LHCN-M2 (cell line): ENCODE data around the gene LGALS4. TPM values are rescaled to one million over a fixed set of nuclear protein-coding genes. Genes with fewer than 3 reads are reported as not detected.
"Not testable (repeated sequence)": the region's sequence is repeated elsewhere in the genome, so short reads cannot be mapped to it uniquely, and the experiment has no call there.

Experiments
- DNase-seq: peaks from one replicate; pipeline ENCODE4 v3.0.0-alpha.2; 2012; ENCODE audit warnings: low read depth
- total RNA-seq: library from RNA; depleted of rRNA; stranded (reverse); fragments of >200 nt; gene quantifications from 2 replicates; pipeline ENCODE4 v1.2.3, GENCODE V29; 2014

LGALS4 gene
- total RNA-seq, 1 experiment from 2014 or later = not detected

DNA sequence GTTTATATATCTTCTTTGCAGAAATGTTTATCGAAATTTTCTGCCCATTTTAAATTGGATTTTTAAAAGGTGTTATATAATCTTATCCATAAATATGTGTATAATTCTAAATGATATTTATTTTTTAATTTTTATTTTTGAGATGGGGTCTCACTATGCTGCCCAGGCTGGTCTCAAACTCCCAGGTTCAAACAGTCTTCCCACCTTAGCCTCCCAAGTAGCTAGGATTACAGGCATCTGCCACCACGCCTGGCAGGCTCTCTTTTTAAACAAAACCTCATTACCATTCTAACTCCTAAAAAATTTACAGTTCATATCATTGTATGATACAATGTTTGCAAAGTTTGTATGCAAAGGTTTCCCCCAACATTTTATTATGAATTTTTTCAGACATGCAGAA, 16.6 kb downstream of the LGALS4 start:
- no peak for DNase-seq

DNA sequence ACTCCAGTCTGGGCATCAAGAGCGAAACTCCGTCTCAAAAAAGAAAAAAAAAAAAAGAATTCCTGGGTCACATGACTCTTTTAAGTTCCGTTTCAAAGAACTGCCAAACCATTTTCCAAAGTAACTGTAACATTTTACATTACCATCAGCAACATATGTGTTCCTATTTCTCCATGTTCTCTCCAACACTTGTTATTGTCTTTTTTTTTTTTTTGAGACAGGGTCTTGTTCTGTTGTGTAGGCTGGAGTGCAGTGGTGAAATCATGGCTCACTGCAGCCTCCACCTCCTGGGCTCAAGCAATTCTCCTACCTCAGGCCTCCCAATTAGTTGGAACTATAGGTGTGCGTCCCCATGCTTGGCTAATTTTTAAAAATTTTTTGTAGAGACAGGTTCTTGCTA, 17.2 kb downstream of the LGALS4 start:
- DNase-seq = no peak

DNA sequence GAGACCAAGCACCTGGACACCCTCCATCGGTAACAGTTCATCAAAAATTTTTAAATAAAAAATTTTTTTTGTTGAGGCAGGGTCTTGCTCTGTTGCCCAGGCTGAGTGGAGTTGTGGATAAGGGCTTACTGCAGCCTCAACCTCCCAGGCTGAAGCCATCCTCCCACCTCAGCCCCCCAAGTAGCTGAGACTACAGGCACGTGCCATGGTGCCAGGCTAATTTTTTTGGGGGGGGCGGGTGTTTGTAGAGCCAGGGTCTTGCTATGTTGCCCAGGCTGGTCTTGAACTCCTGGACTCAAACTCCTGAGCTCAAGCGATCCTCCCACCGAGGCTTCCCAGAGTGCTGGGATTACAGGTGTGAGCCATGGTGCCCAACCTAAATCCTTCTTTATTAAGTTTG, 19.1 kb downstream of the LGALS4 start:
- DNase-seq = no peak

DNA sequence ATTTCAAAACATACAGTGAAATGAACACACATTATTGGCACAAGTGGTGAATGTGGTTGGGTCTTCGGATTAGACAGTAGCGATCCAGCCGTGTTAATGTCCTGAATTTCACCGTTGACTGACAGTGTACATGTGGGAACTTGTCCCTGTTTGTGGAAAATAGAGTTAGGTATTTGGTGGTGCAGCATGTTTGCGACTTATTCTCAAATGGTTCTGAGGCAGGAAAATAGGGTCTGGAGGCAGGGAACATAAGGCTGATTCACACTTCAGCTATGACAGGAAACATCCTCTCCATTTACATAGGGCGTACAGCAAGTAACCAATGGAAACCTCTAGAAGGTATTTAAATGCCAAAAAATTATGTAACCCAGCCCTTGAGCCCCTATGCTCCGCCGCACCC, 19.6 kb downstream of the LGALS4 start:
- peak; percentile 26 for DNase-seq

DNA sequence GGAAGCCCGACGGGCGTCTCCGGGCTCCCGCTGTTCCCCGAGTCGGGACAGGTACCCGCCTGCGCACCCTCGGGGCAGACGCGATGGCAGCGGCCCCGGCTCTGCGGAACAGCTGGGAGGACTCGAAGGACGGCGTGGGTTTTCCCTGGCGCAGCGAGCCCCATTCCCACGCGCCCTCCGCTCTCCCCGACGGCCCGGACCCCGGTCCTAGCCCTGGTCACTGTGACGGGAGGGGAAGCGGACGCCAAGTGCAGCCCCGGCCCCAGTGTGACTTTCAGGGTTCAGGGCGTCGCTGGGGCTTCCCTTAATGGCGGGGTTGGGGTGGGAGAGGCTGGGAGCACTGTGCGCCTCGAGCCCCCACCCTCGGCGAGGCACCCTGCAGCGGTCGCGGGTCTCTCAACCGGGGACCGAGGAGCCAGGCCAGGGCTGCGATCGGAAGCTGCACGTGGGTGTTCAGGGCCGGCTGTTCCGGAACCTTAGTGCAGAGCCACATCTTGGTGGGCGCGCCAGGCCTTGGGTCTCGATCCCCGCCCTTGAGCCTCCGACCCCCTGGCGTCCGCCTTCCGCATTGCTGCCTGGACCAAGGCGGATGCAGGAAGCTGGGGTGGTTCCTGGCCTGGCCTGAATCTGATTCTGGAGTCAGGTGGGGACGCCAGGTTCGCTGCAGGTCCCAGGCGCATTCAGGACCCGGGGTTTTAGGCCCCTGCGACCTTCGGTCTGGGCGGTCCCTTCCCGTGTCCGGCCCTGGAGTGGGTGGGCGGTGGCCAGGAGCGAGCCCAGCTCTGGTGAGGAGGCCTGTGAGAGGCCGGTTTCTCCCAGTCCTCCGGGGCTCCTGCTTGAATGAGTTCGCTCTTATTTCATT, 20.3 kb downstream of the LGALS4 start:
- no peak for DNase-seq

DNA sequence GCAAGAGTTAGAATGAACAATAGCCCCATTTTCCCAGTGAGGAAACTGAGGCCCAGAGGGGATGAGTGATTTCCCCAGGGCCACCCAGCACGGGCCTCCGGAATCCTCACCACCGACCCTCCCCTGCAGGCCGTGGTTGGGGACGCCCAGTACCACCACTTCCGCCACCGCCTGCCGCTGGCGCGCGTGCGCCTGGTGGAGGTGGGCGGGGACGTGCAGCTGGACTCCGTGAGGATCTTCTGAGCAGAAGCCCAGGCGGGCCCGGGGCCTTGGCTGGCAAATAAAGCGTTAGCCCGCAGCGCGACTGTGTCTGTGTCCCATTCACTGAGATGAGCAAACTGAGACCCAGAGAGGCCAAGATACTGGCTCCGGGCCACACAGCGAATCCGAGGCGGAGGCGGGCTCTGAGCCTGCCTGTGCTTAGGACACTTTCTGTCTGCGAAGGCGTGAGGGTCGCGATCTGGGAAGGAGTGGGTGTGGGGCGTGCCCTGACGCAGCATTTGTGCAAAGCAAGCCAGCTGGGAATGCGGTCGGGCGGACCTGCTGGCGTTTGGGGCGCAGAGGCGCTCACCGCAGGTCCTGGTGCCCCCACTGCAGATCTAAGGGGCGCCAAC, 21.2 kb downstream of the LGALS4 start:
- not testable (repeated sequence) for DNase-seq

DNA sequence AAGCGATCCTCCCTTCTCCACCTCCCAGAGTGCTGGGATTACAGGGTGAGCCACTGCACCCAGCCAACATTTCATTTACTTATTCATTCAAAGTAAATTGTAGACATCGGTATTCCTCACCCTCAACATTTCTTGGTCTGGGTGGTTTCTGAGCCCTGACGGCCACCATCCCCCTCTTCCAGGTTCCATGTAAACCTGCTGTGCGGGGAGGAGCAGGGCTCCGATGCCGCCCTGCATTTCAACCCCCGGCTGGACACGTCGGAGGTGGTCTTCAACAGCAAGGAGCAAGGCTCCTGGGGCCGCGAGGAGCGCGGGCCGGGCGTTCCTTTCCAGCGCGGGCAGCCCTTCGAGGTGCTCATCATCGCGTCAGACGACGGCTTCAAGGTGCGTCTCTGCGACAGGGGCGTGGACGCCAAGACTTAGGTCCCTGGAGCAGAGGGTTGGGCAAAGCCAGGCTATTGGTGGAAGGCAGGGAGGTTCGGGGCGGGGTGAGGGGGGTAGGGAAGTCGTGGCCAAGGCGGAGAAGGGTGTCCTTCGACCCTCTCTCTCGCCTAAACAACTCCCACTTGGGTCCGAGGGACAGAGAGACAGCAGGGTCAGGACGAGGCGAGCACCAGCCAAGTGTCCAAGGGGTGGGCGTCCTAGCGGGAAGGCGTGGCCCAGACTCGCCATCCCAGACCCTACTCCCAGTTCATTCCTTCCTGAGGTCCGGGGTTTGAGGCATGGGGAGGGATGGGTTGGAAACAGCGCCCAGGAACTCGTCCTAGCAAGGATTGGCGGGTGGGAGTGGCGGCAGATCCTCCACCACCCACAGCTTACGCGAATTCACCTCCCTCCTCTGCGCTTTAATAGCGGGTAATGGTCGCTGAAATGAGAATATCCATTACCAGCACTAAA, 22.0 kb downstream of the LGALS4 start:
- DNase-seq = not testable (repeated sequence)

DNA sequence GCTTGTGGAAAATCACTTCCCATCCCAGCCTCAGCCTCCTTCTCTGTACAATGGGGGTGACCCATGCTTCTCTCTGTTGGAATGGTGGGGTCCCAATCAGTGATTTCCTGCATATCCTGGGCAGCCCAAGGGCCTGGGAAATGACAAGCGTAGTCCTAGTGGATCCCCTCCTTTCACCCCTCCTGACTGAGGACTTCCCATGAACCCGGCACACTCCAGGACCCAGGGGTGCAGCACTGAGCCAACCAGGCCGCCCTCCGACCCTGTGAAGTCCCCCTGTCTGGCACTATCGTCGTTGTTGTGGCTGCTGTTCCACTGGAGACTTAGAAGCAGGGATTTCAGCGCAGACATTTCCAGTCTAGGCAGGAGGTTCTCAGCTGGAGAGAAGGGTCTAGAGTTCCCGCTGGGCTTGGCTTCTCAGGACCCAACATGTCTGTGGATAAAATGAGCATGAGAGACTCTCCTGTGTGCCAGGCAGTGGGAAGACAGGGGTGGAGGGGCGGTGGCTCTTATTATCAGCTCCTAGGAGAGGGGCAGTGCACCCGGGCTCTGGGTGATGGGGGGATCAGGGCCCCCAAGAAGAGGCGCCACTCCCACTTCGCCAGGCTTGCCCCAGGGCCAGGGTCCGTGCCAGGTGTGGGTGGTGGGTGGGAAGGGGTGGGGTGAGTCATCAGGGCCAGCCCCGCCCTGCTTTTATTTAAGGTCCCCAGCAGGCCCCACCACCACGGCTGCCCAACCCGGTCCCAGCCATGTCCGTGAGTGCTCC, 24.1 kb downstream of the LGALS4 start, which contains the start of gene LGALS7B:
LGALS7B (plus strand) TSS at position 723 of the 766 bp plus-strand sequence; CDS start at position 750, 27 bp downstream.
- no peak for DNase-seq

DNA sequence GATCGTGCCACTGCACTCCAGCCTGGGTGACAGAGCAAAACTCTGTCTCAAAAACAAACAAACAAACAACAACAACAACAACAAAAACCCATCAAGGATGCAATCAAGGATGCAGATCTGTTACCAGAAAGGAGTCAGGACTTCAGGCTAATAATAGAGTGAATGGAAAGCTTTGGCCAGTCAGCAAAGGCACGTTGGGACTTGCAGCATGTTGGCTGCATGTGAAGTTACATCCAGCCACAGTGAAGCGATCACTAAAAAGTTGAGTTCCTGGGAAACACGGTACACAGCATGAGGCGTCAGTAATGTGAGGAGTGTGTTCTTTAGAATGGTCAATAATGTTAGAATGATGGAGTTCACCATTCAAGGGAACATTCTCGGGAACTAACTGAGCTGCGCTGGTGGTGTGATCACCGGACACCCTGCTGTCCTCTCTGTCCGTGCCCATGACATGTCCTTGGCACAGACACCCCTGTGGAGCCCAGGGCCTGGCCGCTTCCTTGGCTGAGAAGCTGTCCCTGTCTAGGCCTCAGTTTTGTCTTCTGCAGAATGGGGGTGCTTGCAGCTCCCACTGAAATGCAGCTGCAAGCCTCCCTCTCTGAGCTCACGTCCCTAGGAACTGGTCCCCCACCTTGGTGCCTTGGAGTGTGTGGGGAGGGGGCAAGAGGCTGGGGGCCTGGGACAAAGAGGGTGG, 26.0 kb downstream of the LGALS4 start:
- DNase-seq = no peak

DNA sequence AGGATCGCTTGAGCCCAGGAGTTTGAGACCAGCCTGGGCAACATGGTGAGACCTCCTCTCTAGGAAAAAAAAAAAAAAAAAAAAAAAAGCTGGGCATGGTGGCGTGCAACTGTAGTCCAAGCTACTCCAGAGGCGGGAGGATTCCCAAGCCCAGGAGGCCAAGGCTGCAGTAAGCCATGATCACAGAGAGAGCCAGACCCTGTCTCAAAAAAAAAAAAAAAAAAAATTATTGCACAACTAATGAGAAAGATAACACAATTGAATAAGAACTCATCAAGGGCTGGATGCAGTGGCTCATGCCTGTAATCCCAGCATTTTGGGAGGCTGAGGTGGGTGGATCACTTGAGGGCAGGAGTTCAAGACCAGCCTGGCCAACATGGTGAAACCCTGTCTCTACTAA, 26.7 kb downstream of the LGALS4 start:
- DNase-seq = not testable (repeated sequence)

DNA sequence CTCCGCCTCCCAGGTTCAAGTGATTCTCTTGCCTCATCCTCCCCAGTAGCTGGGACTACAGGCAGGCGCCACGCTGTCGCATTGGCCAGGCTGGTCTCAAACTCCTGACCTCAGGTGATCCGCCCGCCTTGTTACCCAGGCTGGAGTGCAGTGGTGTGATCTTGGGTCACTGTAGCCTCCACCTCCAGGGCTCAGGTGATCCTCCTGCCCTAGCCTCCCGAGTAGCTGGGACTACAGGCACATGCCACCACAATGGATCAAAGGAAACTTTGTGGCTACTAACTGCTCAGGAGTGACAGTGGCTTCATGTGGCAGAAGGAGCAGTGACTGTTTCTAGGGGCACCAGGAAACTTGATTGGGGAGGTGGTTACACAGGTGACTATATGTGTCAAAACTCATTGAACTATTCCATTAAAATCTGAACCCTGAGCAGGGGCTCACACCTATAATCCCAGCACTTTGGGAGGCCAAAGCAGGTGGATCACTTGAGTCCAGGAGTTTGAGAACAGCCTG, 27.5 kb downstream of the LGALS4 start:
- DNase-seq = no peak

DNA sequence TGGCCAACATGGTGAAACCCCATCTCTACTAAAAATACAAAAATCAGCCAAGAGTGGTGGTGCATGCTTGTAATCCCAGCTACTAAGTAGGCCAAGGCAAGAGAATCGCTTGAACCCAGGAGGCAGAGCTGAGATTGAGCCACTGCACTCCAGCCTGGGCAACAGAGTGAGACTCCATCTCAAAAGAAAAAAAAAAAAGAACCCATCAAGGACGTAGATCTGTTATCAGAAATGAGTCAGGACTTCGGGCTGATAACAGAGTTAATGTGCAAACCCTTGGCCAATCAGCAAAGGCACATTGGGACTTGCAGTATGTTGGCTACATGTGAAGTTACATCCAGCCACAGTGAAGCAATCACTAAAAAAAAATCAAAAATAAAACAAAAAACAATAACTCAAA, 28.5 kb downstream of the LGALS4 start:
- no peak for DNase-seq

DNA sequence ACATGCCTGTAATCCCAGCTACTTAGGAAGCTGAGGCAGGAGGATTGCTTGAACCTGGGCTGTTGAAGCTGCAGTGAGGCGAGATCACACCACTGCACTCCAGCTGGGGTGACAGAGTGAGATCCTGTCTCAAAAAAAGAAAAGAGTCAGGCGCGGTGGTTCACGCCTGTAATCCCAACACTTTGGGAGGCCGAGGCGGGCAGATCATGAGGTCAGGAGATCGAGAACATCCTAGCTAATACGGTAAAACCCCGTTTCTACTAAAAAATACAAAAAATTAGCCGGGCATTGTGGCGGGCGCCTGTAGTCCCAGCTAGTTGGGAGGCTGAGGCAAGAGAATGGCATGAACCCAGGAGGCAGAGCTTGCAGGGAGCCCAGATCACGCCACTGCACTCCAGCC, 30.5 kb downstream of the LGALS4 start:
- DNase-seq = not testable (repeated sequence)

DNA sequence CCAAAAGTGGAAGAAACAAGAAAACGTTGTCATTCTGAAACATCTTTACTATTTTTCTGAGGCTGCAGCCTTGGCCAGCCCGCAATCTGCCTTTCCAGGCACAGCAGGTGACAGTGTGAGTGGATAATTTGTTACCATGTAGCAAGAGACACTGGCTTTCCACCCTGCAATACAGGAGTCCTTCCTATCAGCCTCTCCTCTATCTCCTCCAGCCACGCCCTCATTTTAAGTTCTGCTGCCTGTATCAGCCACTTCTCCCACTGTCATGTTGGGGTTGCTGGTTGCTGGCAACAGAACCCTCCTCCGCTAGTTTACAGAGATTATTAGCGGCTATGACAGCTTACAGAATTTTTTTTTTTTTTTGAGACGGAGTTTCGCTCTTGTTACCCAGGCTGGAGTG, 31.7 kb downstream of the LGALS4 start:
- DNase-seq = no peak

DNA sequence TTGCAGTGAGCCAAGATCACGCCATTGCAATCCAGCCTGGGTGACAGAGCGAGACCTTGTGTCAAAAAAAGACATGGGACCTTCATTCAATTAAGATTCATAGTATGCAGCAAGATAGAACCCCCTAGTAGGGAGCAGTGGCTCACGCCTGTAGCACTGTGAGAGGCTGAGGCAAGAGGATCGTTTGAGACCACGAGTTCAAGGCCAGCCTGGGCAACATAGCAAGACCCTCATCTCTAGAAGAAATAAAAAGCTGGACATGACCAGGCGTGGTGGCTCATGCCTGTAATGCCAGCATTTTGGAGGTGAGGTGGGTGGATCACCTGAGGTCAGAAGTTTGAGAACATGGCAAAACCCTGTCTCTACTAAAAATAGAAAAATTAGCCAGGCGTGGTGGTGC, 32.3 kb downstream of the LGALS4 start:
- DNase-seq = no peak

DNA sequence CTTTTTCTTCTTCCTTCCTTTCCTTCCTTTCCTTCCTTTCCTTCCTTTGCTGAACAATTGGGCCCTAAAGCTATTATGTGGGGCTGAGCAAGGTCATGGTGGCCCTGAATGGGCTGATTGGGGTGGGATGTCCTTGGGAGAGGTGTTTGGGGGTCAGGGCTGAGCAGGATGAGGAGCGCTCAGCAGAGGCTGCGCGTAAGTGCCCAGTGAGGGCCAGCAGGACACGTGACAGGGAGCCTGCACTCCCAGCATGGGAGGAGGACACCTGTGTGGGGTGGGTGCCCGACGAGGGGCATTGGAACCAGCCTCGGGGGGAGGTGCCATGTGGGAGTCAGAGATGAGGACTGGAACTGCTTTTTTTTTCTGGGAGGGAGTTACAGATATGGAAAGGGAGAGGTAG, 34.0 kb downstream of the LGALS4 start:
- DNase-seq = no peak

DNA sequence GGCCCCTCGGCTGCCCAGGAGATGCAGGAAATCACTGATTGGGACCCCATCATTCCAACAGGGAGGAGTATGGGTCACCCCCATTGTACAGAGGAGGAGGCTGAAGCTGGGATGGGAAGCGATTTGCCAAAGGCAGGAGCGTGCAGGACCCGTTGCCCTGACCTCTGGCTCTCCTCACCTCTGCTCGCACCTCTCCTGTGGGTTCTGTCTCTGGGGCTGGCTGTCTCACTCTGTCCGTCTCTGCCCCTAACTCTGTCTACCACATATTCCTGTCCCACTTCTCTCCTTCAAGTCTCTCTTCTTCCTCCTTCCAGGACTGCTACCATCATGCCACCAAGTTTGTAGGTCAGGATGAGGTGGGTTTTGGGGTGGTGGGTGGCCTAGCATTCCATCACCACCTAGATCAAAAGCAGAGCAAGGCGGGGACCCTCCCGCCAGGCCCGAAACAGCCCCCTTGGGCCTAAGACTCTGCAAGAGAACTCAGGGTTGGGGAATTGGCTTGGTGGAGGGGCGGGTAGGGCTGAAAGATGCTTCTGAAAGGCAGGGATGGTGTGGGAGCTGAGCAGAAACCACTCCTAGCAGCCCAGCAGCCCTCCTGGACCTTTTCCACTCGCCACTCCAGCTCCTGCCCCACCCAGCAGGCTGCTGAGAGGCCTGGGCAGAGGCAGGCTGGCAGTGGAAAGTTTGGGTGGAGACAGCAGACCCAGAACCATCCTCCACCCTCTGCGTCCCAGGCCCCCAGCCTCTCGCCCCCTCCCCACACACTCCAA, 38.4 kb downstream of the LGALS4 start:
- DNase-seq = no peak

DNA sequence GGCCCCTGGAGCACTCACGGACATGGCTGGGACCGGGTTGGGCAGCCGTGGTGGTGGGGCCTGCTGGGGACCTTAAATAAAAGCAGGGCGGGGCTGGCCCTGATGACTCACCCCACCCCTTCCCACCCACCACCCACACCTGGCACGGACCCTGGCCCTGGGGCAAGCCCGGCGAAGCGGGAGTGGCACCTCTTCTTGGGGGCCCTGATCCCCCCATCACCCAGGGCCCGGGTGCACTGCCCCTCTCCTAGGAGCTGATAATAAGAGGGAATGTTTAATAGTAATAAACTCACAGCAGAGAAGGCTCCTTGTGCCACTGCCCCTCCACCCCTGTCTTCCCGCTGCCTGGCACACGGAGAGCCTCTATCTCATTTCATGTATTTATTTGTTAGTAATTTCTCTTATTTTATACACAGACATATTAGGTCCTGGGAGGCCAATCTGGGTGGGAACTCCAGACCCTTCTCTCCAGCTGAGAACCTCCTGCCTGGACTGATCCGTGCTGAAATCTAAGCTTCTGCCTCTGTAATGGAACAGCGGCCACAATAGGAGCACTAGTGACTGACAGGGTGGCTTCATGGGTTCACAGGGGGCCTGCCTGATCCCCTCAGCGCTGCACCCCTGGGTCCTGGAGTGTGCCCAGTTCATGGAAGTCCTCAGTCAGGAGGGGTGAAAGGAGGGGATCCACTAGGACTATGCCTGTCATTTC, 39.1 kb downstream of the LGALS4 start, which contains the start of gene LGALS7:
LGALS7 (minus strand) TSS at position 49 of the 709 bp plus-strand sequence; CDS start at position 24, 25 bp downstream.
- DNase-seq = no peak

DNA sequence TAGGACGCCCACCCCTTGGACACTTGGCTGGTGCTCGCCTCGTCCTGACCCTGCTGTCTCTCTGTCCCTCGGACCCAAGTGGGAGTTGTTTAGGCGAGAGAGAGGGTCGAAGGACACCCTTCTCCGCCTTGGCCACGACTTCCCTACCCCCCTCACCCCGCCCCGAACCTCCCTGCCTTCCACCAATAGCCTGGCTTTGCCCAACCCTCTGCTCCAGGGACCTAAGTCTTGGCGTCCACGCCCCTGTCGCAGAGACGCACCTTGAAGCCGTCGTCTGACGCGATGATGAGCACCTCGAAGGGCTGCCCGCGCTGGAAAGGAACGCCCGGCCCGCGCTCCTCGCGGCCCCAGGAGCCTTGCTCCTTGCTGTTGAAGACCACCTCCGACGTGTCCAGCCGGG, 41.2 kb downstream of the LGALS4 start:
- not testable (repeated sequence) for DNase-seq
